Heart left ventricle (tissue), 16 donors: ENCODE results near the gene RELB. TPM values are rescaled to one million over a fixed set of nuclear protein-coding genes. Genes with fewer than 3 reads are reported as not detected.

ENCODE experiments used
- ATAC-seq, 4 donors: fragments of 200-7000 bp; cut with Tn5 transposase; one replicate each; pipeline ENCODE4 v1.9.1; 2020 to 2022; ENCODE audit warnings: moderate library complexity in 4 of 4, mild to moderate bottlenecking in 3 of 4, moderate number of reproducible peaks in 1 of 4
- DNase-seq, 5 donors: peaks; one replicate each; pipeline ENCODE4 v3.0.0-alpha.2; 2020
- H3K27ac ChIP-seq, 12 donors: fragments of 200-600 bp; sonication (generic) in 4 of 12; one replicate each; pipeline versions ENCODE4 v1.5.0 to v1.8.0; 2016 to 2022; ENCODE audit warnings: mild to moderate bottlenecking in 2 of 12
- H3K27me3 ChIP-seq, 9 donors: fragments of 200-600 bp; sonication (generic) in 2 of 9; one replicate each; pipeline versions ENCODE4 v1.5.1 to v1.8.0; 2016 to 2022; ENCODE audit warnings: mild to moderate bottlenecking in 3 of 9
- H3K36me3 ChIP-seq, 9 donors: fragments of 200-600 bp; sonication (generic) in 2 of 9; one replicate each; pipeline versions ENCODE4 v1.5.0 to v1.8.0; 2018 to 2022; ENCODE audit warnings: mild to moderate bottlenecking in 2 of 9
- H3K4me1 ChIP-seq, 12 donors: fragments of 200-600 bp; sonication (generic) in 4 of 12; one replicate each; pipeline versions ENCODE4 v1.5.0 to v1.8.0; 2016 to 2022; ENCODE audit warnings: mild to moderate bottlenecking in 3 of 12
- H3K4me3 ChIP-seq, 12 donors: fragments of 200-600 bp; sonication (generic) in 4 of 12; one replicate each; pipeline versions ENCODE4 v1.5.0 to v1.8.0; 2017 to 2022; ENCODE audit warnings: mild to moderate bottlenecking in 9 of 12, moderate library complexity in 4 of 12
- H3K9me3 ChIP-seq, 12 donors: fragments of 200-600 bp; sonication (generic) in 4 of 12; one replicate each; pipeline versions ENCODE4 v1.5.0 to v1.8.0; 2016 to 2022; ENCODE audit warnings: mild to moderate bottlenecking in 1 of 12
- CTCF ChIP-seq, 12 donors: fragments of 200-600 bp; sonication (generic) in 4 of 12; IDR thresholded peaks; one replicate each; pipeline versions ENCODE4 v1.5.0 to v1.8.0; 2018 to 2022; ENCODE audit warnings: antibody characterized with exemption in 12 of 12, mild to moderate bottlenecking in 5 of 12
- POLR2A ChIP-seq, 2 donors: fragments of 450-650 bp; IDR thresholded peaks; one replicate each; pipeline ENCODE4 v1.6.1; 2017; ENCODE audit warnings: antibody characterized with exemption in 2 of 2, mild to moderate bottlenecking in 2 of 2, moderate library complexity in 2 of 2
- WGBS, 4 donors: extraction: QIAGEN DNeasy Blood & Tissue Kit in 2 of 4; methylation state at CpG; one replicate each; pipeline versions ENCODE4 v1.1.5 to v1.1.7; 2013 to 2018; 5-methylcytosine and 5-hydroxymethylcytosine counted together
- intact Hi-C, 10 donors: fragments of 100-400 bp; cut with DNase I; formaldehyde crosslinking; loops; one replicate each; pipeline versions ENCODE4 v1.11.1 to v1.14.2; 2022
- polyA plus RNA-seq, 2 donors: library from polyadenylated mRNA; stranded (reverse); fragments of 200-250 nt; gene quantifications; one replicate each; pipeline ENCODE4 v1.2.3, GENCODE V29; 2013
- total RNA-seq, 9 donors: library from RNA; depleted of rRNA in 2 of 9; stranded (reverse); fragments of >200 nt in 2 of 9; fragmentation: NEBNext Ultra II Directional in 3 of 9; extraction: Animal tissue kit (Norgen Biotek cat#: 25700) in 3 of 9; gene quantifications; one replicate each; pipeline versions ENCODE4 v1.1.0 to v1.2.4, GENCODE V29; 2016 to 2023
- donor health status: ischemic (EF 13 %, LVEDD 7.1; RV severe dilation, severe dysfunction).
- donor health status: healthy with polysubstance abuse.
- donor health status: DM: no; HTN: yes; CAD: no.
- donor health status: DM: no; HTN: no; CAD: no.
- donor health status: ischemic (EF 25% LVEDD 6.9; RV normal size, moderate dysfunction).
- donor health status: ischemic (EF 25% LVEDD 5.7; RV mildly dilated, moderate dysfunction).
- donor health status: healthy.
- donor health status: DM: yes; HTN: yes; CAD: no.
- donor health status: ischemic (EF 35%, LVEDD 5.7; RV mildly dilated, moderate dysfunction).
- donor health status: nonischemic (EF 11% LVEDD 7.7; RV severe dilation, severe dysfunction).
- donor health status: DM: yes; HTN: yes; CAD: no.
- donor health status: PGD.
- donor health status: ischemic (EF 29% LVEDD 5.4; RV normal size, mild dysfunction).
- donor health status: nonischemic (EF 23%, LVEDD 6.1; RV moderate dilation, normal function).

Gene RELB
- total and polyA plus RNA-seq, 11 donors: 1.6 to 23.2 (median 6.7) TPM

DNA sequence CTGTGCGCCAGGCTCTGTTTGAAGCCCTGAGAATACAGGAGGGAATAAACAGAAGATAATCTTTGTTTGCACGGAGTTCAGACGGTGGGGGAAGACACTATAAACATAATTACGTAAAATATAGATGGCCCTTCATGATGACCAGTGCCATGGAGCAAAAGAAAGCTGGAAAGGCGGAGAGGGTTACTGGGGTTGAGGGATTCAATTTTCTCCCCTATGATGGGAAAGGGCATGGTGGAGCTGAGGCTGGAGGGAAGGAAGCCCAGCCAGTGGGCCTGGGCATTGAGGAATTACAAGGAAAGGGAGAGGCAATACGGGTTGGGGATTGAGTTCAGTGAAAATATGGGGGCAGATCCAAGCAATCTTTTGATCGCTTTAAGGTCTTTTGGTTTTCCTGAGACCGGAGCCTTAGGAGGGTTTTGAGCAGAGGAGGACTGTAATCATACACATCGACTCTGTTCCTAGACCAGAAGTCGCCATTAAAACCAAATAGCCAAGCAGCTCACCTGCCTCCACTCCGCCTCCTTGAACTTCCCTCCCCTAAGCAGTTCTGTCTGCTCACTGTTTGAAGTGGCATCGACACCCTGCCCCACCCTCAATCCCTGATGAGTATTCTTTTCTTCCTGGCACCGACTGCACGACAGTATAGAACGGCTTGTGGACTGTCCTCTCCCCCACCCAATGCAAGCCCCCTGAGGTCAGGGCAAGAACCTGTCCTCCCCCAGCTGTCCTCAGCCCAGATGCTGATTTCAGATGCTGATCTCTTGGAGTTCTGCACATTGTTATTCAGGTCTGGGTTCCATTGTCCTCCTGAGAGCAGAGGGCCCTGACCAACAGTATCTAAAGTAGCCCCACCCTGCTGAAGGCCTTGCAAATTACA is 75.8 kb downstream of the RELB start:
- H3K27me3 ChIP-seq: no peaks in the 10 kb centered on the region
- DNase-seq (no peak), ATAC-seq (no peak)
- no peaks in the 10 kb centered on the region for H3K9me3 ChIP-seq
- no peak for TF ChIP-seq POLR2A (IDR thresholded peaks at IDR 0.05)
- TF ChIP-seq CTCF (IDR thresholded peaks at IDR 0.05): no peak
- intact Hi-C loops: loop anchor here in 1 of 10 donors (5.0 kb wide), 2 partner anchors 40 to 100 kb away; partner anchors contain the start of genes BLOC1S3, CLASRP and TRAPPC6A
- H3K36me3 ChIP-seq: peaks cover 0 to 9% (median 6%) of the 10 kb centered on the region in 9 donors
- H3K4me3 ChIP-seq: peak overlapping the region in 8 of 12 donors; percentile 47 to 75 (median 52)
- peak overlapping the region in 2 of 12 donors; percentile 12 to 86 for H3K27ac ChIP-seq
- 82 to 85% (median 84%) methylated on average over 15 of the region's 15 CpGs for WGBS, 4 donors
- H3K4me1 ChIP-seq: peaks cover 6 to 47% (median 28%) of the 10 kb centered on the region in 12 donors

DNA sequence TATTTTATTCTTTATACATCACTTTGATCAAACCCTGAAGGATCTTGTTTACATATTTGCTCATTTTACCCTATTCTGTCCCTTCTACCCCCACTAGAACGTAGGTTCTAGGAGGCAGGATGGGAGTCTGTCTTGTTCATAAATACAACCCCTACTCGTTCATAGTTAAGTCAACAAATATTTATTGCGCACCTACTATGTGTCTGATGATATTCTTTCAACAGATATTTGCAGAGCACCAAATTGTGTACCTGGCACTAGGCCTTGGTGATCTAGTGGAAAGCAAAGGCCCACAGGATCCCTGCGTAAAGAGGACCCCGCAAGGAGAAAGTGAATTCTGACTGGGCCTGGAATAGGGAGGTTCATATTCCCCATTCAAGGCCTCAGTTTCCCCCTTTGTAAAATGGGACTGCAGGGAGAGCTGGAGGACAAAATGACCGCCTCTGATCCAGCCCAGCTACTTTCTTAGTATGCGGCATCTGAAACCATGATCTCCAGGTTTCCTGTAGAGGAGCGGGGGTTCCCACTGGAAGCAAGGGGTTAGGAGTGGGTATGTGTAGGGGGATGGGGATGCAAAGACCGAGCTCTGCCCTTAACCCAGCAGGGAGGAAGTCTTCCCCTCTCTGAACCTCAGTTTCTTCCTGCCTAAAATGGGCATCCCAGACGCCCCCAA is 77.3 kb downstream of the RELB start:
- no peak for TF ChIP-seq POLR2A (IDR thresholded peaks at IDR 0.05)
- TF ChIP-seq CTCF (IDR thresholded peaks at IDR 0.05): no peak
- no peaks in the 10 kb centered on the region for H3K9me3 ChIP-seq
- peaks cover 6 to 47% (median 28%) of the 10 kb centered on the region in 12 donors for H3K4me1 ChIP-seq
- peaks cover 0 to 13% (median 7%) of the 10 kb centered on the region in 9 donors for H3K36me3 ChIP-seq
- peak overlapping the region; percentile 81 to 100 (median 94) for H3K4me3 ChIP-seq
- intact Hi-C loops: loop anchor here in 3 of 10 donors (1.0 to 5.0 kb wide), 4 partner anchors 13 to 99 kb away; partner anchors contain the start of genes PPP1R37 (in 2 of the 3), BLOC1S3 (in 1 of the 3), CLASRP (in 1 of the 3) and TRAPPC6A (in 1 of the 3)
- H3K27ac ChIP-seq: peak overlapping the region in 8 of 12 donors; percentile 69 to 87 (median 82)
- no peaks in the 10 kb centered on the region for H3K27me3 ChIP-seq
- DNase-seq (no peak), ATAC-seq (no peak)
- WGBS, 4 donors: 55 to 69% (median 60%) methylated on average over 9 to 10 of the region's 10 CpGs

DNA sequence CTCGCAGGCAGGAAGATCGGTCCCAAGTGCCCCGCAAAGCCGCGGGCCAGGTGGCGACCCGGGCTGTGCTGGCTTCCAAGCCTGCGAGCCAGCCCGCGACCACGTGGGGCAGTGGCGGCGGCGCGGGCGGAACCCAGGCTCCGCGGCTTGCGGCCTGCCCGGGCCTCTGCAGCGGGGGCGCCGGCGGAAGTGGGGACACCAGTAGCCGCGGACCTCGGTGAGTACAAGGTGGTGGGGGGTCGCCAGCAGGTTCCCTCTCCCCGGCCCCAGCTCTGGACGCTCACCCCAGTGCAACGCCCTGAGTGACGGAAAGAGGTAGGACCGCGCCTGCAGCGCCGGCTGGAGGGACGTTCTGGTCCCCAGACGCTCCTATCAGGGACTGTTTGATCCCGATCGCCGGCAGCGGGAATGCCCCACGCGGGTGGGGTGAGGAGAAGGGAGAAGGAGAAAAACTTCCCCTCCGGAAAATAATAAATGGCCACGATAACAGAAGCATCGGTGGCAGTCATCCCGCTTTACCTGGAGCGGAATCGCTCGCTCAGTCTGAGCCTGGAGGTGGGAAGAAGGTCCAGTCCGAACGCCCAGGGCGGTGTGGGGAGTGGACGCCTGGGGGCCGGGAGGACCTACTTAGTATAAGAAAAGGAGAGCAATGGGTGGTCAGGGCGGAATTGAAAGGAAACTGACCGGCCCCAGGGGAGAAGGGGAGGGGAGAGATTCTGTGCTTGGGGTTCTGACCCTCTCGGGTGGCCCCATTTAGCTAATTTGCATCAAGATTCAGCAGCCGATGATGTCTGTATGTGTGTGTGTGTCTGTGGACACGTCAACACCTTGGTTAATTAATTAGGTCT is 78.0 kb downstream of the RELB start, which contains the start of gene GEMIN7:
Gene GEMIN7 (plus strand): TSS at position 198 of the 848 bp plus-strand sequence. CDS start 10,855 bp downstream, outside the sequence.
- intact Hi-C loops: loop anchor here in 3 of 10 donors (1.0 to 5.0 kb wide), 4 partner anchors 12 to 98 kb away; partner anchors contain the start of genes PPP1R37 (in 2 of the 3), BLOC1S3 (in 1 of the 3), CLASRP (in 1 of the 3) and TRAPPC6A (in 1 of the 3)

More for the DNA sequence above, 78.0 kb downstream of the RELB start, which contains the start of gene GEMIN7:
- H3K36me3 ChIP-seq: peaks cover 0 to 13% (median 7%) of the 10 kb centered on the region in 9 donors
- 0% methylated on average over 34 to 61 of the region's 61 CpGs for WGBS, 4 donors
- ATAC-seq (peak; percentile 77 to 89 (median 87)), DNase-seq (peak; percentile 73 to 86 (median 81))
- TF ChIP-seq CTCF (IDR thresholded peaks at IDR 0.05): peak in 3 of 12 donors; percentile 12 to 21 (median 16)
- TF ChIP-seq POLR2A (IDR thresholded peaks at IDR 0.05): peak in 1 of 2 donors; percentile 63
- no peaks in the 10 kb centered on the region for H3K27me3 ChIP-seq
- peaks cover 6 to 47% (median 28%) of the 10 kb centered on the region in 12 donors for H3K4me1 ChIP-seq
- H3K27ac ChIP-seq: peak within 1 kb of the TSS; percentile 60 to 87 (median 74)
- no peaks in the 10 kb centered on the region for H3K9me3 ChIP-seq
- H3K4me3 ChIP-seq: peak within 1 kb of the TSS; percentile 81 to 100 (median 94)
